Measurements from ENCODE around the gene ZNF236. TPM values are rescaled to one million over a fixed set of nuclear protein-coding genes. Genes with fewer than 3 reads are reported as not detected.

The ZNF236 gene
- total and polyA plus RNA-seq, 2 of the 13 experiments (the other 11 are each of a cell fraction or from before 2014, with no cell fraction given): 3.0 to 7.2 TPM

GRCh38 chr18:76842837-76843530, 20.6 kb downstream of the ZNF236 start:
- Histone ChIP-seq H4K20me1 (ENCODE audit: insufficient read depth, low read length) (no peaks in the 10 kb centered on the region), H2AFZ (ENCODE audit: low read length) (no peak overlapping the region), H3K79me2 (ENCODE audit: insufficient read depth, low read length) (peaks cover 17% of the 10 kb centered on the region), H3K4me2 (ENCODE audit: low read depth, low read length) (no peak overlapping the region), H3K4me1 (ENCODE audit: insufficient read depth, low read length) (peaks cover 49% of the 10 kb centered on the region), H3K9me3 (ENCODE audit: low read length) (no peaks in the 10 kb centered on the region), H3K4me3 (replicated peaks in 1 of 3; ENCODE audit: insufficient read depth in 1 of 3, low read depth in 2 of 3, low read length in 3 of 3) (no peak overlapping the region), H3K27ac (ENCODE audit: extremely low read length, insufficient read depth, low read length) (no peak overlapping the region), H3K9ac (ENCODE audit: insufficient read depth, low read depth, low read length) (no peak overlapping the region), H3K36me3 (replicated peaks in 1 of 2; ENCODE audit: control insufficient read depth in 1 of 2, insufficient read depth in 2 of 2, low read length in 2 of 2) (no peaks in the 10 kb centered on the region), H3K27me3 (ENCODE audit: control insufficient read depth in 1 of 2, insufficient read depth in 2 of 2, low read length in 2 of 2) (no peaks in the 10 kb centered on the region)
- FAIRE-seq: no peak
- peak; percentile 13 for DNase-seq (ENCODE audit: low spot score)
- WGBS (ENCODE audit: low lambda C conversion rate): 70% methylated on average over 6 of the region's 6 CpGs
- BruUV-seq (replicated peaks): no TSS peak
- TF ChIP-seq TCF12 (IDR thresholded peaks at IDR 0.05) (no peak), TCF12 (CRISPR knock-in tag; IDR thresholded peaks at IDR 0.05) (no peak), KLF11 (CRISPR knock-in tag; IDR thresholded peaks at IDR 0.05) (no peak), ZBTB2 (CRISPR knock-in tag; IDR thresholded peaks at IDR 0.05; ENCODE audit: low read depth) (no peak), RBM22 (optimal IDR thresholded peaks at IDR 0.05; ENCODE audit: low read length) (no peak), MLLT10 (CRISPR knock-in tag; IDR thresholded peaks at IDR 0.05) (no peak), ELF3 (CRISPR knock-in tag; IDR thresholded peaks at IDR 0.05) (no peak), ZNF784 (CRISPR knock-in tag; IDR thresholded peaks at IDR 0.05; ENCODE audit: borderline replicate concordance) (no peak)
- POLR2A ChIA-PET: interaction anchor here (0.9 kb wide), 1 partner anchor 22 kb away, joined by 3 read pairs; no protein-coding TSS in a partner anchor
- CTCF ChIA-PET (ENCODE audit: low intra/inter-chr PET ratio, low total read pairs): no interaction called here
- intact Hi-C loops (cut with micrococcal nuclease; ENCODE audit: unreplicated experiment) (no loop called here), in situ Hi-C loops (cut with HindIII; ENCODE audit: extremely low pct_ligation_motif_present, low pct_unique_long_range_greater_than_20kb) (no loop called here)
- ATAC-seq: no peak; the same call in 2 of the 3 replicates
